RWPE2 (cell line): ENCODE measurements around the gene MYBL2.

ENCODE experiments used
- ATAC-seq: fragments of 200-7000 bp; cut with Tn5 transposase; 3 replicates; pipeline ENCODE4 v1.9.1; 2021; ENCODE audit warnings: low read depth
- DNase-seq: peaks from one replicate; pipeline ENCODE4 v3.0.0-alpha.2; 2020; ENCODE audit warnings: low spot score
- H3K27ac ChIP-seq: fragments of 450-650 bp; 2 replicates; pipeline ENCODE4 v1.5.1; 2017; ENCODE audit warnings: mild to moderate bottlenecking; ENCODE audit not compliant: poor library complexity, severe bottlenecking
- H3K27me3 ChIP-seq: fragments of 250-450 bp; sonication (Bioruptor Pico); 2 replicates; pipeline ENCODE4 v1.5.1; 2021; ENCODE audit warnings: mild to moderate bottlenecking, moderate library complexity; ENCODE audit not compliant: insufficient read depth, poor library complexity, severe bottlenecking
- H3K36me3 ChIP-seq: fragments of 250-450 bp; sonication (Bioruptor Pico); 2 replicates; pipeline ENCODE4 v1.5.1; 2020; ENCODE audit warnings: low read depth, mild to moderate bottlenecking, moderate library complexity
- H3K4me1 ChIP-seq: fragments of 250-450 bp; sonication (Bioruptor Pico); 2 replicates; pipeline ENCODE4 v1.5.1; 2021; ENCODE audit warnings: mild to moderate bottlenecking, moderate library complexity; ENCODE audit not compliant: insufficient read depth, poor library complexity, severe bottlenecking
- H3K4me3 ChIP-seq: fragments of 250-450 bp; sonication (Bioruptor Pico); 2 replicates; pipeline ENCODE4 v1.5.1; 2021; ENCODE audit warnings: mild to moderate bottlenecking, moderate library complexity; ENCODE audit not compliant: severe bottlenecking
- H3K9me3 ChIP-seq: fragments of 250-450 bp; sonication (Bioruptor Pico); 2 replicates; pipeline ENCODE4 v1.5.1; 2021; ENCODE audit warnings: mild to moderate bottlenecking, moderate library complexity; ENCODE audit not compliant: severe bottlenecking
- CTCF ChIP-seq: fragments of 450-650 bp; IDR thresholded peaks from one replicate; pipeline ENCODE4 v1.5.1; 2017; ENCODE audit warnings: mild to moderate bottlenecking, moderate library complexity; ENCODE audit not compliant: poor library complexity, severe bottlenecking

MYBL2 gene

GRCh38 chr20:43715511-43715910 is 48.6 kb downstream of the MYBL2 start:
- Histone ChIP-seq H3K4me1 (no peaks in the 10 kb centered on the region), H3K9me3 (no peaks in the 10 kb centered on the region), H3K27ac (no peak overlapping the region), H3K27me3 (no peaks in the 10 kb centered on the region), H3K36me3 (peaks cover 48% of the 10 kb centered on the region), H3K4me3 (no peak overlapping the region)
- TF ChIP-seq CTCF, result no peak
- ATAC-seq, result no peak
- no peak for DNase-seq

- Histone ChIP-seq H3K4me1 (no peaks in the 10 kb centered on the region), H3K9me3 (no peaks in the 10 kb centered on the region), H3K36me3 (peaks cover 41% of the 10 kb centered on the region), H3K27ac (no peak overlapping the region), H3K27me3 (no peaks in the 10 kb centered on the region), H3K4me3 (no peak overlapping the region)
- ATAC-seq (no peak), DNase-seq (no peak)
- TF ChIP-seq CTCF, result no peak
Observed at GRCh38 chr20:43716123-43716522, 49.2 kb downstream of the MYBL2 start.

GRCh38 chr20:43716757-43717615 is 50.1 kb downstream of the MYBL2 start:
- no peak for TF ChIP-seq CTCF
- Histone ChIP-seq H3K27me3 (no peaks in the 10 kb centered on the region), H3K36me3 (peaks cover 34% of the 10 kb centered on the region), H3K4me3 (no peak overlapping the region), H3K27ac (no peak overlapping the region), H3K4me1 (no peaks in the 10 kb centered on the region), H3K9me3 (no peaks in the 10 kb centered on the region)
- ATAC-seq, result no peak
- DNase-seq, result no peak

- Histone ChIP-seq H3K27ac (no peak overlapping the region), H3K4me1 (no peaks in the 10 kb centered on the region), H3K4me3 (no peak overlapping the region), H3K9me3 (no peaks in the 10 kb centered on the region), H3K36me3 (peaks cover 28% of the 10 kb centered on the region), H3K27me3 (no peaks in the 10 kb centered on the region)
- TF ChIP-seq CTCF, result no peak
- DNase-seq (no peak), ATAC-seq (peak; percentile 2; the same call in 1 of the 3 replicates)
Observed at GRCh38 chr20:43717616-43717995, 50.7 kb downstream of the MYBL2 start.

GRCh38 chr20:43720007-43720406 is 53.1 kb downstream of the MYBL2 start:
- H3K27ac ChIP-seq, result no peak overlapping the region
- no peak for ATAC-seq
- no peaks in the 10 kb centered on the region for H3K9me3 ChIP-seq
- no peak overlapping the region for H3K4me3 ChIP-seq
- peaks cover 6% of the 10 kb centered on the region; the same call in 1 of the 2 replicates for H3K36me3 ChIP-seq
- no peak for DNase-seq
- H3K27me3 ChIP-seq, result no peaks in the 10 kb centered on the region
- H3K4me1 ChIP-seq, result no peaks in the 10 kb centered on the region
- no peak for TF ChIP-seq CTCF
